PC-9 (cell line): ENCODE results near the gene ST6GALNAC2. TPM values are rescaled to one million over a fixed set of nuclear protein-coding genes. Genes with fewer than 3 reads are reported as not detected.
A peak's percentile ranks its signal among the peaks of the same experiment; 100 is the strongest.
"Not testable (repeated sequence)": the region's sequence is repeated elsewhere in the genome, so short reads cannot be mapped to it uniquely, and the experiment has no call there.

ENCODE experiments used
- BruUV-seq: library from RNA; stranded (reverse); fragments of 400-500 nt; replicated peaks from 2 replicates; lab custom pipeline; 2021; lab: Mats Ljungman, UMichigan
- CTCF ChIA-PET: fragments of 300-600 bp; sonication (Branson Sonifier 250); formaldehyde crosslinking; loops from one replicate; lab custom pipeline; 2022; ENCODE audit warnings: antibody characterized with exemption; lab: Charles Lee
- POLR2A ChIA-PET: fragments of 300-600 bp; sonication (Branson Sonifier 250); formaldehyde crosslinking; loops from one replicate; lab custom pipeline; 2022; ENCODE audit warnings: antibody characterized with exemption; ENCODE audit not compliant: unreplicated experiment; lab: Charles Lee
- DNase-seq, 2 experiments: peaks; one replicate each; pipeline versions ENCODE4 v3.0.0 to v3.0.0-alpha.2; 2015 to 2022; ENCODE audit warnings: mixed read lengths in 1 of 2
- H2AFZ ChIP-seq: fragments of 200-600 bp; sonication (generic); 2 replicates; pipeline ENCODE4 v1.8.1; 2017; ENCODE audit warnings: antibody characterized with exemption
- H3F3A ChIP-seq: fragments of 200-600 bp; sonication (generic); 2 replicates; pipeline ENCODE4 v1.8.1; 2017; ENCODE audit warnings: antibody characterized with exemption, mild to moderate bottlenecking, low read depth; ENCODE audit not compliant: insufficient read depth
- H3K27ac ChIP-seq: fragments of 200-600 bp; sonication (generic); 2 replicates; pipeline ENCODE4 v1.6.1; 2016; ENCODE audit warnings: mixed run types
- H3K27me3 ChIP-seq: fragments of 200-600 bp; sonication (generic); 2 replicates; pipeline ENCODE4 v1.6.1; 2016; ENCODE audit warnings: low read depth, mixed run types; ENCODE audit not compliant: insufficient read depth
- H3K36me3 ChIP-seq: fragments of 200-600 bp; sonication (generic); 2 replicates; pipeline ENCODE4 v1.6.1; 2016; ENCODE audit warnings: low read depth, mixed run types
- H3K4me1 ChIP-seq: fragments of 200-600 bp; sonication (generic); replicated peaks from 2 replicates; pipeline ENCODE4 v1.6.1; 2016; ENCODE audit warnings: mixed run types; ENCODE audit not compliant: insufficient read depth
- H3K4me2 ChIP-seq: fragments of 200-600 bp; sonication (generic); 2 replicates; pipeline ENCODE4 v1.6.1; 2017; ENCODE audit warnings: mixed run types
- H3K4me3 ChIP-seq: fragments of 200-600 bp; sonication (generic); 2 replicates; pipeline ENCODE4 v1.6.1; 2016; ENCODE audit warnings: mixed run types
- H3K79me2 ChIP-seq: fragments of 200-600 bp; sonication (generic); 2 replicates; pipeline ENCODE4 v1.6.1; 2017; ENCODE audit warnings: low read depth, mixed run types
- H3K9me2 ChIP-seq: fragments of 200-600 bp; sonication (generic); 2 replicates; pipeline ENCODE4 v1.8.1; 2017; ENCODE audit warnings: mild to moderate bottlenecking; ENCODE audit not compliant: insufficient read depth
- H3K9me3 ChIP-seq: fragments of 200-600 bp; sonication (generic); 2 replicates; pipeline ENCODE4 v1.8.1; 2016; ENCODE audit warnings: low read depth; ENCODE audit not compliant: insufficient read depth
- H4K20me1 ChIP-seq: fragments of 200-600 bp; sonication (generic); 2 replicates; pipeline ENCODE4 v1.8.1; 2017; ENCODE audit not compliant: insufficient read depth
- CTCF ChIP-seq: fragments of 200-600 bp; sonication (generic); conservative IDR thresholded peaks from 2 replicates; pipeline ENCODE4 v1.6.1; 2017; ENCODE audit warnings: mixed run types, antibody characterized with exemption, mild to moderate bottlenecking, moderate library complexity
- EZH2 ChIP-seq: fragments of 200-600 bp; sonication (generic); IDR thresholded peaks from 2 replicates; pipeline ENCODE4 v1.8.0; 2017; ENCODE audit warnings: antibody characterized with exemption, low read depth
- intact Hi-C: fragments of 100-400 bp; cut with micrococcal nuclease; formaldehyde crosslinking; loops from one replicate; pipeline ENCODE4 v1.10.0; 2022; ENCODE audit not compliant: unreplicated experiment
- total RNA-seq: library from RNA; stranded (reverse); gene quantifications from 2 replicates; pipeline ENCODE4 v1.2.3, GENCODE V29; 2021

ST6GALNAC2 gene
- total RNA-seq, 1 experiment from 2014 or later = 15.5 TPM

- POLR2A ChIA-PET = interaction anchor here (1.0 kb wide), 1 partner anchor 23 kb away, joined by 3 read pairs; no protein-coding TSS in a partner anchor
- intact Hi-C loops = loop anchor here (5.0 kb wide), 1 partner anchor 144 kb away; no protein-coding TSS in a partner anchor
- no peak overlapping the region for H2AFZ ChIP-seq
- no peaks in the 10 kb centered on the region for H3K9me3 ChIP-seq
- peaks cover 36% of the 10 kb centered on the region for H3K4me1 ChIP-seq
- peaks cover 15% of the 10 kb centered on the region for H3F3A ChIP-seq
- CTCF ChIA-PET = interaction anchor here (0.7 to 1.2 kb wide), 4 partner anchors 12 to 95 kb away, joined by 3 to 19 read pairs (median 6); partner anchors contain the start of gene PRCD
- H3K36me3 ChIP-seq = no peaks in the 10 kb centered on the region
- TF ChIP-seq EZH2 = no peak
- no peak for TF ChIP-seq CTCF
- DNase-seq = no peak
- H3K27ac ChIP-seq = no peak overlapping the region
- TSS peak; percentile 69 for BruUV-seq
- no peaks in the 10 kb centered on the region for H4K20me1 ChIP-seq
- H3K79me2 ChIP-seq = no peaks in the 10 kb centered on the region
- no peak overlapping the region for H3K4me2 ChIP-seq
- H3K27me3 ChIP-seq = no peaks in the 10 kb centered on the region
- no peaks in the 10 kb centered on the region for H3K9me2 ChIP-seq
- no peak overlapping the region for H3K4me3 ChIP-seq
Observed at GRCh38 chr17:76528156-76528527, 57.5 kb downstream of the ST6GALNAC2 start.

GRCh38 chr17:76527430-76528111 lies 58.1 kb downstream of the ST6GALNAC2 start:
- Histone ChIP-seq H4K20me1 (no peaks in the 10 kb centered on the region), H3K27me3 (no peaks in the 10 kb centered on the region), H3K36me3 (no peaks in the 10 kb centered on the region), H3K4me2 (peak overlapping the region; percentile 44), H3K79me2 (no peaks in the 10 kb centered on the region), H3K4me3 (no peak overlapping the region), H3K27ac (no peak overlapping the region), H3F3A (peaks cover 9% of the 10 kb centered on the region), H3K9me3 (no peaks in the 10 kb centered on the region), H3K4me1 (peaks cover 30% of the 10 kb centered on the region), H2AFZ (no peak overlapping the region), H3K9me2 (no peaks in the 10 kb centered on the region)
- intact Hi-C loops = loop anchor here (1.0 to 5.0 kb wide), 2 partner anchors 30 to 145 kb away; no protein-coding TSS in a partner anchor
- POLR2A ChIA-PET = interaction anchor here (1.0 kb wide), 1 partner anchor 23 kb away, joined by 3 read pairs; no protein-coding TSS in a partner anchor
- DNase-seq = peak; percentile 52 to 87
- TF ChIP-seq EZH2 (no peak), CTCF (no peak)
- CTCF ChIA-PET = interaction anchor here (0.8 to 1.2 kb wide), 3 partner anchors 13 to 95 kb away, joined by 3 to 9 read pairs (median 4); partner anchors contain the start of gene PRCD
- no TSS peak for BruUV-seq

- peaks cover 25% of the 10 kb centered on the region for H3K4me1 ChIP-seq
- H3K9me2 ChIP-seq, H3K27me3 ChIP-seq, H4K20me1 ChIP-seq, H2AFZ ChIP-seq, DNase-seq, H3K4me2 ChIP-seq, BruUV-seq, CTCF ChIA-PET, H3K4me3 ChIP-seq, H3K36me3 ChIP-seq, H3K27ac ChIP-seq, H3F3A ChIP-seq, H3K9me3 ChIP-seq, H3K79me2 ChIP-seq: not testable (repeated sequence)
- POLR2A ChIA-PET = interaction anchor here (1.0 kb wide), 1 partner anchor 24 kb away, joined by 3 read pairs; no protein-coding TSS in a partner anchor
- intact Hi-C loops = loop anchor here (1.0 to 5.0 kb wide), 2 partner anchors 30 to 145 kb away; no protein-coding TSS in a partner anchor
Observed at GRCh38 chr17:76527016-76527415, 58.6 kb downstream of the ST6GALNAC2 start.

GRCh38 chr17:76525513-76525833 lies 60.2 kb downstream of the ST6GALNAC2 start:
- CTCF ChIA-PET = interaction anchor here (1.6 kb wide), 1 partner anchor 99 kb away, joined by 6 read pairs; no protein-coding TSS in a partner anchor
- H2AFZ ChIP-seq, H3K4me2 ChIP-seq, H3K36me3 ChIP-seq, H3F3A ChIP-seq, H3K9me3 ChIP-seq, BruUV-seq, DNase-seq, H3K79me2 ChIP-seq, POLR2A ChIA-PET, H3K27me3 ChIP-seq, H3K9me2 ChIP-seq, H4K20me1 ChIP-seq, H3K4me3 ChIP-seq, H3K27ac ChIP-seq: not testable (repeated sequence)
- intact Hi-C loops = loop anchor here (5.0 kb wide), 1 partner anchor 147 kb away; no protein-coding TSS in a partner anchor
- H3K4me1 ChIP-seq = peaks cover 15% of the 10 kb centered on the region
